H1 (cell line): Measurements from ENCODE around the gene PTER. TPM values are rescaled to one million over a fixed set of nuclear protein-coding genes. Genes with fewer than 3 reads are reported as not detected.

ENCODE experiments used
- CTCF ChIA-PET: fragments of 300-600 bp; sonication (Branson Sonifier 250); formaldehyde crosslinking; loops from one replicate; lab custom pipeline; 2021; ENCODE audit not compliant: partially characterized antibody; lab: Charles Lee
- POLR2A ChIA-PET: fragments of 300-600 bp; sonication (Branson Sonifier 250); formaldehyde crosslinking; loops from one replicate; lab custom pipeline; 2021; ENCODE audit warnings: inconsistent platforms; ENCODE audit not compliant: partially characterized antibody; lab: Charles Lee
- DNase-seq, 2 experiments: peaks; one replicate each; pipeline versions ENCODE4 v3.0.0 to v3.0.0-alpha.2; 2010 to 2022; ENCODE audit warnings: low spot score in 2 of 2, low read depth in 1 of 2, mixed read lengths in 1 of 2
- FAIRE-seq: peaks from 2 replicates; lab custom pipeline; 2011; peaks lifted over from hg19 to GRCh38; lab: Jason Lieb, UNC
- H2AFZ ChIP-seq: 2 replicates; pipeline ENCODE4 v1.8.1; 2012; ENCODE audit warnings: low read length, inconsistent platforms
- H2AK5ac ChIP-seq: 2 replicates; pipeline ENCODE4 v1.6.1; 2013; ENCODE audit warnings: low read depth, low read length
- H2BK120ac ChIP-seq: replicated peaks from 2 replicates; pipeline ENCODE3; 2013; ENCODE audit warnings: low read depth, low read length, inconsistent platforms
- H2BK12ac ChIP-seq: 2 replicates; pipeline ENCODE4 v1.6.1; 2013; ENCODE audit warnings: low read depth, low read length
- H2BK15ac ChIP-seq: 2 replicates; pipeline ENCODE4 v1.6.1; 2013; ENCODE audit warnings: low read length
- H2BK20ac ChIP-seq: 2 replicates; pipeline ENCODE4 v1.6.1; 2013; ENCODE audit warnings: low read length
- H2BK5ac ChIP-seq: 2 replicates; pipeline ENCODE4 v1.6.1; 2013; ENCODE audit warnings: low read depth, low read length
- H3K14ac ChIP-seq: 2 replicates; pipeline ENCODE4 v1.6.1; 2013; ENCODE audit warnings: inconsistent platforms; ENCODE audit not compliant: insufficient read length
- H3K18ac ChIP-seq: 2 replicates; pipeline ENCODE4 v1.6.1; 2013; ENCODE audit warnings: low read length; ENCODE audit errors: extremely low read depth
- H3K23ac ChIP-seq: 2 replicates; pipeline ENCODE4 v1.6.1; 2013; ENCODE audit warnings: inconsistent platforms; ENCODE audit not compliant: insufficient read length
- H3K23me2 ChIP-seq: 2 replicates; pipeline ENCODE4 v1.6.1; 2013; ENCODE audit warnings: low read depth, low read length
- H3K27ac ChIP-seq: 2 replicates; pipeline ENCODE4 v1.6.1; 2011; ENCODE audit warnings: low read depth, low read length, inconsistent platforms
- H3K27me3 ChIP-seq, 4 experiments: replicated peaks in 1 of 4; 1 replicate in 1 of 4; 2 replicates in 3 of 4; pipeline versions ENCODE4 v1.6.1 to v1.8.1; 2011 to 2013; ENCODE audit warnings: low read length in 3 of 4, mild to moderate bottlenecking in 3 of 4, inconsistent platforms in 2 of 4, mixed read lengths in 2 of 4, moderate library complexity in 1 of 4; ENCODE audit not compliant: control insufficient read depth in 3 of 4, insufficient read depth in 3 of 4; ENCODE audit errors: extremely low read depth in 1 of 4
- H3K36me3 ChIP-seq, 4 experiments: 2 replicates each; pipeline versions ENCODE4 v1.6.1 to v1.8.1; 2011 to 2013; ENCODE audit warnings: mild to moderate bottlenecking in 4 of 4, low read length in 3 of 4, moderate library complexity in 2 of 4, control low read depth in 1 of 4, inconsistent platforms in 1 of 4; ENCODE audit not compliant: insufficient read depth in 4 of 4, control insufficient read depth in 2 of 4
- H3K4ac ChIP-seq: replicated peaks from 2 replicates; pipeline ENCODE3; 2013; ENCODE audit warnings: low read length, low read depth, mixed read lengths, inconsistent platforms; ENCODE audit not compliant: insufficient read length
- H3K4me1 ChIP-seq, 4 experiments: replicated peaks in 1 of 4; 1 replicate in 1 of 4; 2 replicates in 3 of 4; pipeline versions ENCODE4 v1.6.1 to v1.8.1; 2011 to 2013; ENCODE audit warnings: low read length in 3 of 4, inconsistent platforms in 2 of 4, mixed read lengths in 1 of 4; ENCODE audit not compliant: insufficient read depth in 4 of 4, control insufficient read depth in 3 of 4
- H3K4me2 ChIP-seq, 2 experiments: 2 replicates each; pipeline versions ENCODE4 v1.6.1 to v1.8.1; 2011 to 2013; ENCODE audit warnings: low read depth in 2 of 2, low read length in 2 of 2, control low read depth in 1 of 2, inconsistent platforms in 1 of 2, mild to moderate bottlenecking in 1 of 2; ENCODE audit not compliant: insufficient read depth in 1 of 2
- H3K4me3 ChIP-seq, 4 experiments: fragments of 200-600, 300-600 bp in 1 of 4; sonication (generic), shearing (Covaris generic), sonication (Bioruptor Twin) in 1 of 4; 2 replicates each; pipeline versions ENCODE4 v1.5.1 to v1.8.1; 2011 to 2016; ENCODE audit warnings: low read length in 4 of 4, low read depth in 3 of 4, control low read depth in 2 of 4, inconsistent platforms in 2 of 4, mild to moderate bottlenecking in 2 of 4, mixed read lengths in 1 of 4, moderate library complexity in 1 of 4; ENCODE audit not compliant: insufficient read depth in 2 of 4; ENCODE audit errors: extremely low read depth in 1 of 4
- H3K56ac ChIP-seq: replicated peaks from 2 replicates; pipeline ENCODE3; 2013; ENCODE audit warnings: low read depth, mild to moderate bottlenecking, mixed read lengths, low read length, inconsistent platforms; ENCODE audit not compliant: insufficient read length
- H3K79me1 ChIP-seq: 2 replicates; pipeline ENCODE4 v1.6.1; 2013; ENCODE audit warnings: low read depth, low read length, control low read depth
- H3K79me2 ChIP-seq, 2 experiments: 2 replicates each; pipeline versions ENCODE4 v1.6.1 to v1.8.1; 2012 to 2013; ENCODE audit warnings: low read length in 2 of 2, mild to moderate bottlenecking in 2 of 2, inconsistent platforms in 1 of 2; ENCODE audit not compliant: insufficient read depth in 2 of 2, control insufficient read depth in 1 of 2
- H3K9ac ChIP-seq, 4 experiments: replicated peaks in 1 of 4; 1 replicate in 1 of 4; 2 replicates in 3 of 4; pipeline versions ENCODE4 v1.6.1 to v1.8.1; 2011 to 2013; ENCODE audit warnings: low read depth in 3 of 4, low read length in 3 of 4, control low read depth in 2 of 4, mild to moderate bottlenecking in 2 of 4, moderate library complexity in 2 of 4, inconsistent platforms in 1 of 4; ENCODE audit errors: extremely low read depth in 1 of 4
- H3K9me3 ChIP-seq, 2 experiments: 2 replicates each; pipeline versions ENCODE4 v1.6.1 to v1.8.1; 2012 to 2013; ENCODE audit warnings: mild to moderate bottlenecking in 2 of 2, moderate library complexity in 2 of 2, control low read depth in 1 of 2, inconsistent platforms in 1 of 2, low read depth in 1 of 2, low read length in 1 of 2, mixed read lengths in 1 of 2; ENCODE audit not compliant: insufficient read depth in 2 of 2
- H4K20me1 ChIP-seq, 2 experiments: replicated peaks in 1 of 2; 2 replicates each; pipeline versions ENCODE3 to v1.8.1; 2011 to 2013; ENCODE audit warnings: inconsistent platforms in 2 of 2, low read length in 2 of 2, mild to moderate bottlenecking in 1 of 2; ENCODE audit not compliant: insufficient read depth in 2 of 2, control insufficient read depth in 1 of 2
- H4K5ac ChIP-seq: 2 replicates; pipeline ENCODE4 v1.6.1; 2013; ENCODE audit warnings: low read length, low read depth, mixed read lengths, inconsistent platforms; ENCODE audit not compliant: insufficient read length
- H4K8ac ChIP-seq: 2 replicates; pipeline ENCODE4 v1.8.0; 2013; ENCODE audit warnings: mild to moderate bottlenecking, moderate library complexity, low read length, inconsistent platforms; ENCODE audit not compliant: insufficient read depth; ENCODE audit errors: extremely low read depth
- H4K91ac ChIP-seq: replicated peaks from 2 replicates; pipeline ENCODE3; 2013; ENCODE audit warnings: low read length, mixed read lengths, inconsistent platforms; ENCODE audit not compliant: insufficient read length
- BCL11A ChIP-seq, 2 experiments: IDR thresholded peaks; one replicate each; pipeline ENCODE4 v1.6.1; 2011; ENCODE audit warnings: low read depth in 2 of 2, low read length in 2 of 2, mild to moderate bottlenecking in 2 of 2
- CHD2 ChIP-seq: IDR thresholded peaks from 2 replicates; pipeline ENCODE4 v1.6.1; 2012; ENCODE audit warnings: low read length, improper control_type of control experiment
- EP300 ChIP-seq, 2 experiments: IDR thresholded peaks; 1 replicate in 1 of 2; 2 replicates in 1 of 2; pipeline ENCODE4 v1.6.1; 2011 to 2012; ENCODE audit warnings: low read depth in 2 of 2, low read length in 2 of 2, mild to moderate bottlenecking in 2 of 2, borderline replicate concordance in 1 of 2, inconsistent platforms in 1 of 2, moderate library complexity in 1 of 2
- JUND ChIP-seq: IDR thresholded peaks from 2 replicates; pipeline ENCODE4 v1.6.1; 2011; ENCODE audit warnings: mild to moderate bottlenecking, improper control_type of control experiment, low read length
- KDM5A ChIP-seq: fragments of 200-600 bp; IDR thresholded peaks from 2 replicates; pipeline ENCODE4 v1.7.1; 2012; ENCODE audit warnings: mild to moderate bottlenecking, low read length, inconsistent platforms, mixed read lengths
- MAX ChIP-seq: IDR thresholded peaks from 2 replicates; pipeline ENCODE4 v1.6.1; 2012; ENCODE audit warnings: inconsistent platforms
- NRF1 ChIP-seq: IDR thresholded peaks from 2 replicates; pipeline ENCODE4 v1.6.1; 2011; ENCODE audit warnings: mild to moderate bottlenecking, low read depth, low read length, improper control_type of control experiment
- RBBP5 ChIP-seq: IDR thresholded peaks from 2 replicates; pipeline ENCODE4 v1.7.1; 2012; ENCODE audit warnings: low read depth, mild to moderate bottlenecking, inconsistent platforms, low read length, moderate library complexity, borderline replicate concordance
- RNF2 ChIP-seq: fragments of 200-900, 300-1000 bp; sonication (generic); IDR thresholded peaks from 2 replicates; pipeline ENCODE4 v1.7.1; 2016; ENCODE audit warnings: borderline replicate concordance, low read depth, mild to moderate bottlenecking, antibody characterized with exemption, low read length; ENCODE audit not compliant: poor library complexity, severe bottlenecking; ENCODE audit errors: missing control alignments
- SP4 ChIP-seq: IDR thresholded peaks from 2 replicates; pipeline ENCODE4 v1.6.1; 2012; ENCODE audit warnings: low read length, inconsistent platforms
- TBP ChIP-seq: IDR thresholded peaks from 2 replicates; pipeline ENCODE4 v1.6.1; 2011; ENCODE audit warnings: low read depth, low read length, improper control_type of control experiment
- WGBS, 2 experiments: shearing (Covaris generic) in 1 of 2; methylation state at CpG; one replicate each; pipeline versions ENCODE4 v1.1.6 to v1.1.7; 2013 to 2015; ENCODE audit warnings: low lambda C conversion rate in 2 of 2, mixed read lengths in 2 of 2, inconsistent platforms in 1 of 2, low coverage in 1 of 2, missing lambda C conversion rate in 1 of 2; ENCODE audit not compliant: insufficient replicate concordance in 2 of 2, insufficient coverage in 1 of 2, insufficient read length in 1 of 2; ENCODE audit errors: extremely low coverage in 1 of 2, missing lambda C conversion rate in 1 of 2; 5-methylcytosine and 5-hydroxymethylcytosine counted together
- polyA plus RNA-seq, 7 experiments: library from polyadenylated mRNA; depleted of rRNA in 3 of 7; stranded (reverse) in 5 of 7; unstranded in 2 of 7; fragments of >200 nt in 5 of 7; fragments of 200-250 nt in 2 of 7; gene quantifications; 1 replicate in 5 of 7; 2 replicates in 1 of 7; 4 replicates in 1 of 7; pipeline versions ENCODE4 v1.2.1 to v1.2.3, GENCODE V29; 2011 to 2013; ENCODE audit warnings: missing spikeins in 2 of 7, mixed read lengths in 2 of 7
- total RNA-seq: library from RNA; stranded (reverse); fragmentation: NEBNext Ultra II Directional; extraction: Animal tissue kit (Norgen Biotek cat#: 25700); gene quantifications from 2 replicates; pipeline ENCODE4 v1.2.1, GENCODE V29; 2021
- TF ChIP-seq, protein P1 (sequence below): IDR thresholded peaks from 2 replicates; pipeline ENCODE4 v1.6.1; 2012; ENCODE audit warnings: inconsistent platforms

Gene PTER
- total and polyA plus RNA-seq, 2 of the 8 experiments (the other 6 are each of a cell fraction or from before 2014, with no cell fraction given) = 4.4 to 7.8 TPM

- H3K14ac ChIP-seq = no peak overlapping the region
- H4K8ac ChIP-seq = no peak overlapping the region
- H3K79me1 ChIP-seq = no peaks in the 10 kb centered on the region
- no peak overlapping the region for H3K4ac ChIP-seq
- no peak overlapping the region for H3K56ac ChIP-seq
- no peak overlapping the region for H2BK15ac ChIP-seq
- no peak overlapping the region for H3K27ac ChIP-seq
- H3K27me3 ChIP-seq = no peaks in the 10 kb centered on the region
- H2BK12ac ChIP-seq = no peak overlapping the region
- H3K79me2 ChIP-seq = no peaks in the 10 kb centered on the region
- no peak overlapping the region for H4K91ac ChIP-seq
- WGBS, 2 experiments = 84% methylated on average over 9 of the region's 9 CpGs; no CpG with 5 or more reads in 1 of the 2 experiments
- H3K18ac ChIP-seq = no peak overlapping the region
- H2BK5ac ChIP-seq = no peak overlapping the region
- no peak overlapping the region for H3K4me3 ChIP-seq
- FAIRE-seq (no peak), DNase-seq (no peak)
- H4K20me1 ChIP-seq = no peaks in the 10 kb centered on the region
- no peak overlapping the region for H3K23ac ChIP-seq
- H3K9me3 ChIP-seq = no peaks in the 10 kb centered on the region
- no peaks in the 10 kb centered on the region for H3K36me3 ChIP-seq
- peaks cover 5% of the 10 kb centered on the region for H3K23me2 ChIP-seq
- H3K9ac ChIP-seq = no peak overlapping the region
- H2BK120ac ChIP-seq = no peak overlapping the region
- H2AFZ ChIP-seq = no peak overlapping the region
- no peak overlapping the region for H3K4me2 ChIP-seq
- ChIA-PET CTCF (interaction anchor here (0.6 to 1.1 kb wide), 4 partner anchors 78 to 291 kb away, joined by 3 to 4 read pairs (median 3); no protein-coding TSS in a partner anchor), POLR2A (interaction anchor here (1.3 to 1.8 kb wide), 2 partner anchors 38 to 54 kb away, joined by 3 read pairs; no protein-coding TSS in a partner anchor)
- no peak overlapping the region for H2AK5ac ChIP-seq
- H3K4me1 ChIP-seq = peaks cover 0 to 5% (median 1%) of the 10 kb centered on the region in 4 experiments; a peak in 5 of 7 replicates
- no peak overlapping the region for H4K5ac ChIP-seq
- no peak overlapping the region for H2BK20ac ChIP-seq
- TF ChIP-seq SP4 (no peak), BCL11A (IDR thresholded peaks at IDR 0.05; ENCODE audit: low read depth in 2 of 2, low read length in 2 of 2) (no peak), RBBP5 (no peak), NRF1 (no peak), CHD2 (no peak), MAX (no peak), KDM5A (no peak), RNF2 (no peak), JUND (no peak), TBP (no peak), EP300 (IDR thresholded peaks at IDR 0.05; ENCODE audit: borderline replicate concordance in 1 of 2, low read depth in 2 of 2, low read length in 2 of 2) (no peak)
- TF ChIP-seq, protein P1, sequence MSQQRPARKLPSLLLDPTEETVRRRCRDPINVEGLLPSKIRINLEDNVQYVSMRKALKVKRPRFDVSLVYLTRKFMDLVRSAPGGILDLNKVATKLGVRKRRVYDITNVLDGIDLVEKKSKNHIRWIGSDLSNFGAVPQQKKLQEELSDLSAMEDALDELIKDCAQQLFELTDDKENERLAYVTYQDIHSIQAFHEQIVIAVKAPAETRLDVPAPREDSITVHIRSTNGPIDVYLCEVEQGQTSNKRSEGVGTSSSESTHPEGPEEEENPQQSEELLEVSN = no peak
Observed at GRCh38 chr10:16441173-16441840, 4.5 kb downstream of the PTER start.
